ENCODE measurements around the gene PTPN21.

DNA sequence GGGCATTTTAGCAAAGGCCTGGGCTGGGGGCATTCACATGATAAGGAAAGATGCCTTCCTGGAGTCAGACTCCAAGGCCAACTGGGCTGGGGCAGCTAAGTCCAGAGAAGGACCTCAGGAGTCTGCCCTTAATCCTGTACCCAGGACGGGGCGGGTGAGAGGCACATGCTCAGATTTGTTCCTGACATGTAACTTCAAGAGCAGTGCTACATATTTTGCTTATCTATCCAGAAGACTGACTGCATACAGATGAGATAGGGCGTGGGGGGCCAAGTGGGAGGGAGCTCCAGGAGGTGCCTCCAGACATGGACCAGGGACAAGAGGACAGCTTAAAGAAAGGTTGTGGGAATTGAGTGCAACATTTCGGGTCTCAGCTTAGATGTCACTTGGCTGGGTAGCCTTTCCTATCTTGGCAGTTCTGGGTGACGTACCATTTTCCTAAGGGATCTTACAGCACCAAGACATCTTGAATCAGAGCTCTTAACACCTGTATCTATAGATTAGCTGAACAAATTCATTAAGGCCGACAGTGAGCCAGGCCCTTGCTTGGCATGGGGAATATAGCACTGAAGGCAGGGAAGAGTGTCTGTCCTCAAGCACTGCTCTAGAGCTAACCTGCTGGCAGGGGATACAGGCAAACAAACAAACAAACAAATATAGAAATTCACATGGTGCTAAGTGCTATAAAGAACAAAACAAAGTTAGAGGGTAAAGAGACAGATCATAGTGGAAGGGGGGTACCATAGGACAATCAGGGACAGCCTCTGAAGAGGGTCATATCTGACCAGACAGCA lies 61.2 kb downstream of the PTPN21 start:
- TF ChIP-seq, protein P1, sequence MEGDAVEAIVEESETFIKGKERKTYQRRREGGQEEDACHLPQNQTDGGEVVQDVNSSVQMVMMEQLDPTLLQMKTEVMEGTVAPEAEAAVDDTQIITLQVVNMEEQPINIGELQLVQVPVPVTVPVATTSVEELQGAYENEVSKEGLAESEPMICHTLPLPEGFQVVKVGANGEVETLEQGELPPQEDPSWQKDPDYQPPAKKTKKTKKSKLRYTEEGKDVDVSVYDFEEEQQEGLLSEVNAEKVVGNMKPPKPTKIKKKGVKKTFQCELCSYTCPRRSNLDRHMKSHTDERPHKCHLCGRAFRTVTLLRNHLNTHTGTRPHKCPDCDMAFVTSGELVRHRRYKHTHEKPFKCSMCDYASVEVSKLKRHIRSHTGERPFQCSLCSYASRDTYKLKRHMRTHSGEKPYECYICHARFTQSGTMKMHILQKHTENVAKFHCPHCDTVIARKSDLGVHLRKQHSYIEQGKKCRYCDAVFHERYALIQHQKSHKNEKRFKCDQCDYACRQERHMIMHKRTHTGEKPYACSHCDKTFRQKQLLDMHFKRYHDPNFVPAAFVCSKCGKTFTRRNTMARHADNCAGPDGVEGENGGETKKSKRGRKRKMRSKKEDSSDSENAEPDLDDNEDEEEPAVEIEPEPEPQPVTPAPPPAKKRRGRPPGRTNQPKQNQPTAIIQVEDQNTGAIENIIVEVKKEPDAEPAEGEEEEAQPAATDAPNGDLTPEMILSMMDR (IDR thresholded peaks at IDR 0.05; ENCODE audit: poor library complexity) = no peak
- no peak for TF ChIP-seq EZH2 (IDR thresholded peaks at IDR 0.05; ENCODE audit: borderline replicate concordance)
